Lung (tissue), 12 donors: Measurements from ENCODE around the gene ZMAT5. TPM values are rescaled to one million over a fixed set of nuclear protein-coding genes. Genes with fewer than 3 reads are reported as not detected.
A peak's percentile ranks its signal among the peaks of the same experiment; 100 is the strongest.

ENCODE experiments used
- ATAC-seq: fragments of 200-7000 bp; cut with Tn5 transposase; one replicate; pipeline ENCODE4 v1.9.1; 2020; ENCODE audit warnings: moderate number of reproducible peaks; ENCODE audit not compliant: insufficient read depth, low FRiP score
- DNase-seq, 3 donors: peaks; one replicate each; pipeline ENCODE4 v3.0.0-alpha.2; 2013 to 2017
- H3K27ac ChIP-seq, 2 donors: one replicate each; pipeline ENCODE4 v1.5.1; 2013; ENCODE audit warnings: mild to moderate bottlenecking in 2 of 2, moderate library complexity in 2 of 2, control low read depth in 1 of 2, inconsistent platforms in 1 of 2, low read depth in 1 of 2, low read length in 1 of 2
- H3K27me3 ChIP-seq, 3 donors: one replicate each; pipeline ENCODE4 v1.5.1; 2013; ENCODE audit warnings: low read length in 2 of 3; ENCODE audit not compliant: control insufficient read depth in 3 of 3, insufficient read depth in 3 of 3
- H3K36me3 ChIP-seq, 4 donors: one replicate each; pipeline ENCODE4 v1.5.1; 2013; ENCODE audit warnings: low read length in 4 of 4, mild to moderate bottlenecking in 1 of 4, moderate library complexity in 1 of 4; ENCODE audit not compliant: control insufficient read depth in 4 of 4, insufficient read depth in 4 of 4
- H3K4me1 ChIP-seq, 5 donors: one replicate each; pipeline ENCODE4 v1.5.1; 2013; ENCODE audit warnings: low read length in 5 of 5, mild to moderate bottlenecking in 2 of 5, moderate library complexity in 1 of 5; ENCODE audit not compliant: control insufficient read depth in 5 of 5, insufficient read depth in 5 of 5
- H3K4me3 ChIP-seq: one replicate; pipeline ENCODE4 v1.5.1; 2013; ENCODE audit warnings: mild to moderate bottlenecking, control low read depth, moderate library complexity
- H3K9ac ChIP-seq, 2 donors: one replicate each; pipeline ENCODE4 v1.5.1; 2013; ENCODE audit warnings: low read length in 2 of 2, control low read depth in 1 of 2; ENCODE audit not compliant: insufficient read depth in 1 of 2
- H3K9me3 ChIP-seq, 4 donors: one replicate each; pipeline ENCODE4 v1.5.1; 2013; ENCODE audit warnings: low read length in 3 of 4, mild to moderate bottlenecking in 1 of 4, moderate library complexity in 1 of 4; ENCODE audit not compliant: control insufficient read depth in 4 of 4, insufficient read depth in 3 of 4
- WGBS, 2 donors: extraction: QIAGEN DNeasy Blood & Tissue Kit; methylation state at CpG; one replicate each; pipeline ENCODE4 v1.1.7; 2013; 5-methylcytosine and 5-hydroxymethylcytosine counted together
- polyA plus RNA-seq, 2 donors: library from polyadenylated mRNA; stranded (reverse); fragments of 200-250 nt; gene quantifications; one replicate each; pipeline ENCODE4 v1.2.1, GENCODE V29; 2013
- total RNA-seq, 2 donors: library from RNA; depleted of rRNA in 1 of 2; stranded (reverse); fragments of >200 nt in 1 of 2; gene quantifications; one replicate each; pipeline ENCODE4 v1.2.1, GENCODE V29; 2014 to 2021
- TF ChIP-seq, protein P1 (sequence below): IDR thresholded peaks from 2 replicates; pipeline ENCODE4 v1.5.1; 2012; ENCODE audit warnings: mild to moderate bottlenecking; ENCODE audit errors: control extremely low read depth, extremely low read depth
- donor health status: control.
- donor health status: control.
- donor health status: Bipolar disorder and iron deficiency.
- donor health status: healthy.
- donor health status: DM: yes; HTN: yes; CAD: no.

Gene ZMAT5
- total and polyA plus RNA-seq, 4 donors, result 11.2 to 32.5 (median 25.4) TPM

DNA sequence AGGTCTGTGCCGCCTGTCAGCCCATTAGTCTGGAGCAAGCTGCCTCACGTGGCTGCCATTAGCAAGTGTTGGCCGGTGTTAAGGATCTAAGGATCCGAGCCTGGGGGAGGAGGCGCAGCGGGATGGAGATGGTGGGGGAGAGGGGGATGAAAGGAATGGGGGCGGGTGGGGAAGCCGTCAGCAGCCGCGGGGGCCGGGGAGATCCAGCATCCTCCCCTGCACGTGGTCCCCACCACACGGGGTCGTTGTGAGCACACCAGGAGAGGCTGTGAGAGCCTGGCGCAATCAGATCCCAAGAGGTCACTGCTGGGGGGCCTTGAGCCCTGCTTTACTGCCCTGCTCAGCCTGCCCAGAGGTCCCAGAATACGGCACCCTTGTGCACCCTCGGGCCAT lies 39.7 kb downstream of the ZMAT5 start:
- TF ChIP-seq, protein P1, sequence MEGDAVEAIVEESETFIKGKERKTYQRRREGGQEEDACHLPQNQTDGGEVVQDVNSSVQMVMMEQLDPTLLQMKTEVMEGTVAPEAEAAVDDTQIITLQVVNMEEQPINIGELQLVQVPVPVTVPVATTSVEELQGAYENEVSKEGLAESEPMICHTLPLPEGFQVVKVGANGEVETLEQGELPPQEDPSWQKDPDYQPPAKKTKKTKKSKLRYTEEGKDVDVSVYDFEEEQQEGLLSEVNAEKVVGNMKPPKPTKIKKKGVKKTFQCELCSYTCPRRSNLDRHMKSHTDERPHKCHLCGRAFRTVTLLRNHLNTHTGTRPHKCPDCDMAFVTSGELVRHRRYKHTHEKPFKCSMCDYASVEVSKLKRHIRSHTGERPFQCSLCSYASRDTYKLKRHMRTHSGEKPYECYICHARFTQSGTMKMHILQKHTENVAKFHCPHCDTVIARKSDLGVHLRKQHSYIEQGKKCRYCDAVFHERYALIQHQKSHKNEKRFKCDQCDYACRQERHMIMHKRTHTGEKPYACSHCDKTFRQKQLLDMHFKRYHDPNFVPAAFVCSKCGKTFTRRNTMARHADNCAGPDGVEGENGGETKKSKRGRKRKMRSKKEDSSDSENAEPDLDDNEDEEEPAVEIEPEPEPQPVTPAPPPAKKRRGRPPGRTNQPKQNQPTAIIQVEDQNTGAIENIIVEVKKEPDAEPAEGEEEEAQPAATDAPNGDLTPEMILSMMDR, result no peak
- WGBS, 2 donors, result 7 to 8% methylated on average over 17 of the region's 17 CpGs
- Histone ChIP-seq H3K9ac (no peak overlapping the region), H3K4me1 (no peaks in the 10 kb centered on the region), H3K27ac (no peak overlapping the region), H3K9me3 (no peaks in the 10 kb centered on the region), H3K27me3 (peaks cover 0 to 18% (median 0%) of the 10 kb centered on the region in 3 donors), H3K4me3 (no peak overlapping the region), H3K36me3 (peaks cover 0 to 14% (median 3%) of the 10 kb centered on the region in 4 donors)
- ATAC-seq (peak; percentile 20), DNase-seq (peak in 2 of 3 donors; percentile 34 to 47)

- Histone ChIP-seq H3K9ac (no peak overlapping the region), H3K4me1 (no peaks in the 10 kb centered on the region), H3K27me3 (peaks cover 0 to 21% (median 0%) of the 10 kb centered on the region in 3 donors), H3K9me3 (no peaks in the 10 kb centered on the region), H3K27ac (no peak overlapping the region), H3K4me3 (no peak overlapping the region), H3K36me3 (peaks cover 0 to 12% (median 3%) of the 10 kb centered on the region in 4 donors)
- DNase-seq (no peak), ATAC-seq (no peak)
- TF ChIP-seq, protein P1, result no peak
- 40 to 49% methylated on average over 15 of the region's 15 CpGs for WGBS, 2 donors
These were observed 40.2 kb downstream of the ZMAT5 start for GRCh38 chr22:29726512-29727130.

- peaks cover 0 to 27% (median 0%) of the 10 kb centered on the region in 3 donors for H3K27me3 ChIP-seq
- H3K4me1 ChIP-seq, result no peaks in the 10 kb centered on the region
- H3K36me3 ChIP-seq, result peaks cover 0 to 9% (median 2%) of the 10 kb centered on the region in 4 donors
- H3K4me3 ChIP-seq, result no peak overlapping the region
- TF ChIP-seq, protein P1, result no peak
- ATAC-seq (no peak), DNase-seq (no peak)
- no peak overlapping the region for H3K9ac ChIP-seq
- no peak overlapping the region for H3K27ac ChIP-seq
- H3K9me3 ChIP-seq, result no peaks in the 10 kb centered on the region
- WGBS, 2 donors, result 71 to 88% methylated on average over 7 of the region's 7 CpGs
These were observed 40.7 kb downstream of the ZMAT5 start for GRCh38 chr22:29726106-29726505.
